Endothelial cell (in vitro differentiated cells): ENCODE results near the gene HAPLN3. TPM values are rescaled to one million over a fixed set of nuclear protein-coding genes. Genes with fewer than 3 reads are reported as not detected.

Experiments used
- DNase-seq: peaks from one replicate; pipeline ENCODE4 v3.0.0; 2021; ENCODE audit warnings: low spot score
- H3K27ac Mint-ChIP-seq: one replicate; pipeline ENCODE4 v1.8.0; 2021; ENCODE audit warnings: mixed read lengths, inconsistent platforms; ENCODE audit not compliant: unreplicated experiment
- H3K27me3 Mint-ChIP-seq: one replicate; pipeline ENCODE4 v1.8.0; 2021; ENCODE audit warnings: mild to moderate bottlenecking, moderate library complexity, mixed read lengths, inconsistent platforms; ENCODE audit not compliant: unreplicated experiment
- H3K36me3 Mint-ChIP-seq: one replicate; pipeline ENCODE4 v1.8.0; 2021; ENCODE audit warnings: mild to moderate bottlenecking, low read depth, mixed read lengths, inconsistent platforms; ENCODE audit not compliant: unreplicated experiment
- H3K4me1 Mint-ChIP-seq: one replicate; pipeline ENCODE4 v1.8.0; 2021; ENCODE audit warnings: mild to moderate bottlenecking, mixed read lengths, inconsistent platforms; ENCODE audit not compliant: unreplicated experiment
- H3K4me3 Mint-ChIP-seq: one replicate; pipeline ENCODE4 v1.8.0; 2021; ENCODE audit warnings: mild to moderate bottlenecking, mixed read lengths, inconsistent platforms; ENCODE audit not compliant: unreplicated experiment
- H3K9me3 Mint-ChIP-seq: one replicate; pipeline ENCODE4 v1.8.0; 2021; ENCODE audit warnings: mixed read lengths, inconsistent platforms; ENCODE audit not compliant: unreplicated experiment
- total RNA-seq: library from RNA; stranded (reverse); fragmentation: NEBNext Ultra II Directional; extraction: Animal tissue kit (Norgen Biotek cat#: 25700); gene quantifications from one replicate; pipeline ENCODE4 v1.2.1, GENCODE V29; 2021; ENCODE audit not compliant: unreplicated experiment
- TF ChIP-seq, protein P1 (sequence below): fragments of 200-600 bp; sonication (generic); IDR thresholded peaks from one replicate; pipeline ENCODE4 v1.5.0; 2021; ENCODE audit warnings: antibody characterized with exemption; ENCODE audit not compliant: unreplicated experiment

Gene HAPLN3
- total RNA-seq, 1 donor from 2014 or later = 137 TPM

DNA sequence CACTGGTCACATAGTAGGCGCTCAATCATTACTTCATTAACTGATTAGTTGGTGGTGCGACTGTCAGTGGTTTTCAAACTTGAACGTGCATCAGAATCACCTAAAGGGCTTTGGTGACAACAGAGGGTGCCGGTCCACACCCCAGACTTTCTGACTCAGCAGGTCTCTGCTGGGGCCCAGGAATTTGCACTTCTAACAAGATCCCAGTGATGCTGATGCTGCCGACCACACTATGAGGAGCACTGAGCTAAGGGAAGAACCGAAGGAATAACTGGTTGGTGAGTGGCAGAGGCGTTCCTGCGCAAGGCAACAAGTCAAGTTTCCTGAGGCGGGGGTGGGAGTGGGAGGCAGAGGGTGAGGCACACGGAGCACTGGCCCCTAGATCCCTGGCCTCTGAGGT, 18.8 kb downstream of the HAPLN3 start:
- Mint-ChIP-seq H3K27me3 (peaks cover 16% of the 10 kb centered on the region), H3K4me3 (no peak overlapping the region), H3K27ac (no peak overlapping the region), H3K4me1 (no peaks in the 10 kb centered on the region), H3K36me3 (peaks cover 37% of the 10 kb centered on the region), H3K9me3 (no peaks in the 10 kb centered on the region)
- no peak for DNase-seq
- TF ChIP-seq, protein P1, sequence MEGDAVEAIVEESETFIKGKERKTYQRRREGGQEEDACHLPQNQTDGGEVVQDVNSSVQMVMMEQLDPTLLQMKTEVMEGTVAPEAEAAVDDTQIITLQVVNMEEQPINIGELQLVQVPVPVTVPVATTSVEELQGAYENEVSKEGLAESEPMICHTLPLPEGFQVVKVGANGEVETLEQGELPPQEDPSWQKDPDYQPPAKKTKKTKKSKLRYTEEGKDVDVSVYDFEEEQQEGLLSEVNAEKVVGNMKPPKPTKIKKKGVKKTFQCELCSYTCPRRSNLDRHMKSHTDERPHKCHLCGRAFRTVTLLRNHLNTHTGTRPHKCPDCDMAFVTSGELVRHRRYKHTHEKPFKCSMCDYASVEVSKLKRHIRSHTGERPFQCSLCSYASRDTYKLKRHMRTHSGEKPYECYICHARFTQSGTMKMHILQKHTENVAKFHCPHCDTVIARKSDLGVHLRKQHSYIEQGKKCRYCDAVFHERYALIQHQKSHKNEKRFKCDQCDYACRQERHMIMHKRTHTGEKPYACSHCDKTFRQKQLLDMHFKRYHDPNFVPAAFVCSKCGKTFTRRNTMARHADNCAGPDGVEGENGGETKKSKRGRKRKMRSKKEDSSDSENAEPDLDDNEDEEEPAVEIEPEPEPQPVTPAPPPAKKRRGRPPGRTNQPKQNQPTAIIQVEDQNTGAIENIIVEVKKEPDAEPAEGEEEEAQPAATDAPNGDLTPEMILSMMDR = no peak

- DNase-seq = no peak
- no peaks in the 10 kb centered on the region for H3K4me1 Mint-ChIP-seq
- peaks cover 21% of the 10 kb centered on the region for H3K27me3 Mint-ChIP-seq
- no peak overlapping the region for H3K4me3 Mint-ChIP-seq
- H3K36me3 Mint-ChIP-seq = peaks cover 27% of the 10 kb centered on the region
- H3K27ac Mint-ChIP-seq = no peak overlapping the region
- TF ChIP-seq, protein P1 = no peak
- H3K9me3 Mint-ChIP-seq = no peaks in the 10 kb centered on the region
Observed at GRCh38 chr15:88874684-88875083, 20.7 kb downstream of the HAPLN3 start.

DNA sequence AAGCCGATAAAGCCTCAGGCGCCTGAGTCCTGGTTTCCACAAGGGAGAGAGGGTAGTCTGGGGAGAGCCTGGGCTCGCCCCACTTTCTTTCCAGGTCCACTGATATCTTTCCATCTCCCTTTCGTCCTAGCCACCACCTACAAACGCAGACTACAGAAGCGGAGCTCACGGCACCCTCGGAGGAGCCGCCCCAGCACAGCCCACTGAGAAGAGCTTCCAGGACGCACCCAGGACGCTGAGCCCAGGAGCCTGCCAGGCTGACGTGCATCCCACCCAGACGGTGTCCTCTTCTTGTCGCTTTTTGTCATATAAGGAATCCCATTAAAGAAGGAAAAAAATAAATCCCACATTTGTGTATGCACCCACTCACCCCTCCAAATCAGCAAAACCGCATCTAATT, 21.1 kb downstream of the HAPLN3 start:
- peaks cover 27% of the 10 kb centered on the region for H3K36me3 Mint-ChIP-seq
- H3K4me3 Mint-ChIP-seq = no peak overlapping the region
- TF ChIP-seq, protein P1 = no peak
- H3K9me3 Mint-ChIP-seq = no peaks in the 10 kb centered on the region
- H3K27me3 Mint-ChIP-seq = peaks cover 17% of the 10 kb centered on the region
- no peak overlapping the region for H3K27ac Mint-ChIP-seq
- no peaks in the 10 kb centered on the region for H3K4me1 Mint-ChIP-seq
- no peak for DNase-seq

DNA sequence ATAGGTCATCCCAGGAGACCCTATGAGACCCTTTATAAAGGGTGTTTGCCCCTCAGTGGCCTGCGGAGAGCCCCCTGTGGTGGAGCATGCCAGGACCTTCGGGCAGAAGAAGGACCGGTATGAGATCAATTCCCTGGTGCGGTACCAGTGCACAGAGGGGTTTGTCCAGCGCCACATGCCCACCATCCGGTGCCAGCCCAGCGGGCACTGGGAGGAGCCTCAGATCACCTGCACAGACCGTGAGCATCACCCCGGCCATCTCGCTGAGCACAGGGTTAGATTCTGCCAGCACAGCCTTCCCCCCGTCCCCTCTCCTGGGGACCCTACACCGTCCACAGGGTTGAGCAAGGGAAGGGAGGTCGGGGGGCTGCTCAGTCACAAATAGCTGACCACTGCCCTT, 21.6 kb downstream of the HAPLN3 start:
- Mint-ChIP-seq H3K36me3 (peaks cover 27% of the 10 kb centered on the region), H3K9me3 (no peaks in the 10 kb centered on the region), H3K27ac (no peak overlapping the region), H3K4me3 (no peak overlapping the region), H3K4me1 (no peaks in the 10 kb centered on the region), H3K27me3 (peaks cover 17% of the 10 kb centered on the region)
- TF ChIP-seq, protein P1 = no peak
- no peak for DNase-seq

- Mint-ChIP-seq H3K4me1 (no peaks in the 10 kb centered on the region), H3K4me3 (no peak overlapping the region), H3K27me3 (peaks cover 15% of the 10 kb centered on the region), H3K9me3 (no peaks in the 10 kb centered on the region), H3K27ac (no peak overlapping the region), H3K36me3 (peaks cover 30% of the 10 kb centered on the region)
- no peak for DNase-seq
- TF ChIP-seq, protein P1 = no peak
Observed at GRCh38 chr15:88872706-88873105, 22.6 kb downstream of the HAPLN3 start.
